HCT116 (cell line): ENCODE measurements around the gene ADAMTS1.

Experiments used
- EZH2 ChIP-seq: fragments of 200-600 bp; sonication (generic); IDR thresholded peaks from 2 replicates; pipeline ENCODE4 v1.6.1; 2017; ENCODE audit warnings: antibody characterized with exemption, mixed run types
- POLR2AphosphoS5 ChIP-seq: IDR thresholded peaks from 2 replicates; pipeline ENCODE4 v1.6.1; 2011; ENCODE audit warnings: mild to moderate bottlenecking, low read depth, low read length, moderate library complexity
- REST ChIP-seq: IDR thresholded peaks from 2 replicates; pipeline ENCODE4 v1.6.1; 2012; ENCODE audit warnings: low read depth
- ZNF274 ChIP-seq: fragments of 200-500 bp; sonication (Bioruptor generic); IDR thresholded peaks from 2 replicates; pipeline ENCODE4 v1.6.1; 2014; ENCODE audit warnings: mild to moderate bottlenecking, low read depth, low read length, inconsistent platforms
- TF ChIP-seq, protein P1 (sequence below), 3 experiments: fragments of 200-600 bp in 1 of 3; sonication (generic) in 1 of 3; IDR thresholded peaks in 2 of 3; conservative IDR thresholded peaks in 1 of 3; 2 replicates each; pipeline ENCODE4 v1.5.1; 2012 to 2017; ENCODE audit warnings: low read depth in 2 of 3, low read length in 2 of 3, antibody characterized with exemption in 1 of 3, borderline replicate concordance in 1 of 3, control low read depth in 1 of 3, mild to moderate bottlenecking in 1 of 3, mixed read lengths in 1 of 3, mixed run types in 1 of 3, moderate library complexity in 1 of 3; ENCODE audit not compliant: insufficient read depth in 1 of 3

DNA sequence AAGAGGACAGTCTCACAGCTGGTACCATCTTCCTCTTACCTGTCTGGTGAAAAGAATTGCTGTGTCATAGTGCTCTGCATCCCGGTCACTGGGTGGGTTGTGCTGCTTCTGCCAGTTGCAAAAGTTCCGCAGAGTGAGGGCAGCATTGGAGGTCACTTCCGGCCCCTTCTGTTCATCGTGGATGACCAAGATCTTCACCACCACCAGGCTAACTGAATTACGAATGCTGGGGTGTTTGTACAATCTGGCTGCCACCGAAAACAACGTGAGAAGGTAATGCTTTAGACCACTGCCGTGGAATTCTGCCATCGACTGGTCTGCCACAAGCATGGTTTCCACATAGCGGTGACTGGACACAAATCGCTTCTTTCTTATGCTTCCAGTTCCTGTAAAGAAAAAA, 2.9 kb downstream of the ADAMTS1 start:
- TF ChIP-seq POLR2AphosphoS5 (no peak), ZNF274 (no peak), EZH2 (no peak), REST (no peak)
- TF ChIP-seq, protein P1, sequence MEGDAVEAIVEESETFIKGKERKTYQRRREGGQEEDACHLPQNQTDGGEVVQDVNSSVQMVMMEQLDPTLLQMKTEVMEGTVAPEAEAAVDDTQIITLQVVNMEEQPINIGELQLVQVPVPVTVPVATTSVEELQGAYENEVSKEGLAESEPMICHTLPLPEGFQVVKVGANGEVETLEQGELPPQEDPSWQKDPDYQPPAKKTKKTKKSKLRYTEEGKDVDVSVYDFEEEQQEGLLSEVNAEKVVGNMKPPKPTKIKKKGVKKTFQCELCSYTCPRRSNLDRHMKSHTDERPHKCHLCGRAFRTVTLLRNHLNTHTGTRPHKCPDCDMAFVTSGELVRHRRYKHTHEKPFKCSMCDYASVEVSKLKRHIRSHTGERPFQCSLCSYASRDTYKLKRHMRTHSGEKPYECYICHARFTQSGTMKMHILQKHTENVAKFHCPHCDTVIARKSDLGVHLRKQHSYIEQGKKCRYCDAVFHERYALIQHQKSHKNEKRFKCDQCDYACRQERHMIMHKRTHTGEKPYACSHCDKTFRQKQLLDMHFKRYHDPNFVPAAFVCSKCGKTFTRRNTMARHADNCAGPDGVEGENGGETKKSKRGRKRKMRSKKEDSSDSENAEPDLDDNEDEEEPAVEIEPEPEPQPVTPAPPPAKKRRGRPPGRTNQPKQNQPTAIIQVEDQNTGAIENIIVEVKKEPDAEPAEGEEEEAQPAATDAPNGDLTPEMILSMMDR (IDR thresholded peaks at IDR 0.05 in 2 of 3, conservative IDR thresholded peaks at IDR 0.05 in 1 of 3; ENCODE audit: borderline replicate concordance in 1 of 3, insufficient read depth in 1 of 3, low read depth in 2 of 3, low read length in 2 of 3) = no peak
